SH-SY5Y (cell line): ENCODE results near the gene ZNF573.
A peak's percentile ranks its signal among the peaks of the same experiment; 100 is the strongest.

ENCODE experiments used
- GATA2 ChIP-seq: IDR thresholded peaks from 2 replicates; pipeline ENCODE4 v1.6.1; 2011; ENCODE audit warnings: mild to moderate bottlenecking, low read depth, low read length
- GATA3 ChIP-seq: IDR thresholded peaks from 2 replicates; pipeline ENCODE4 v1.6.1; 2011; ENCODE audit warnings: low read depth, mild to moderate bottlenecking, low read length, moderate library complexity

ZNF573 gene

DNA sequence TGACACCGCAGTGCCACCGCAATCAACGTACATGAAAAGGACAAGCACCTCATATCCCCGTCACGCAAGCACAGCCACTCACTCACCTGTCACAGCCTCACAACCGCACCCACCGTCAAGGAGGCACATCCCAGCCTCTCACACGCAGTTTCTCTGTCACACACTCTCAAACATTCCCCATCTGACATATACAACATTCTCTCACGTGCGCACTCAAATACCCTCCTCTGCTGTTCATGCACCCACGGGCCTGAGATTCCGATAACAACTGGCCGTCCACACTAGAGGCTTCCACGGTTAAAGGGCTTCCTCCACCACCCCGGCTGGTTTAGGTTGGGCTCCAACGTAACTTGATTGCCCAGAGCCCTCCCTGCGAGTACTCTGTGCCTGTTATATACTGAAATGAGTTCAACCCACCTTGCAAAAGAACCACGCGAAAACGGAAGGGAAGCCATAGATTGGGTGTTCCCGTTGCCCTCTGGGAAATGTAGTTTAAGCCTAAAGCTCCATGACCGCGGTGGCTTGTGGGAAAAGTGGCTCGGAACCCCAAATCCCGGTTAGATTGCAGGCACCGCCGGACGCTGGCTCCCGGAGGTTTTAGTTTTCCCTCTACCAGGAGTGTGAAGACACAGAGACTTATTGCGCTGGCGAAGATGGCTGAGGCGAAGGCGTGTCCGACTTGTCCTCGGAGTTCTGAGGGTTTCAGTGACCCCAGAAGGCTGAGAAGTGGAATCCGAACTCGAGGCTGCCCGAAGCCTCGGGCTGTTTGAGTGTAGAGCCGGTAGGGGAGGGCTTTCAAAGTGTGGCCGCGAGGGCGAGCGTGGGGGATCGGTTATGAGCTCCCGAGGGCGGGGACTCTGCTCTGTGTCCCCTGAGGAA lies at the start of gene ZNF573:
ZNF573 (minus strand) TSS at position 460 of the 879 bp plus-strand sequence. CDS start 5,857 bp downstream, outside the sequence.
- no peak for TF ChIP-seq GATA2
- no peak for TF ChIP-seq GATA3

DNA sequence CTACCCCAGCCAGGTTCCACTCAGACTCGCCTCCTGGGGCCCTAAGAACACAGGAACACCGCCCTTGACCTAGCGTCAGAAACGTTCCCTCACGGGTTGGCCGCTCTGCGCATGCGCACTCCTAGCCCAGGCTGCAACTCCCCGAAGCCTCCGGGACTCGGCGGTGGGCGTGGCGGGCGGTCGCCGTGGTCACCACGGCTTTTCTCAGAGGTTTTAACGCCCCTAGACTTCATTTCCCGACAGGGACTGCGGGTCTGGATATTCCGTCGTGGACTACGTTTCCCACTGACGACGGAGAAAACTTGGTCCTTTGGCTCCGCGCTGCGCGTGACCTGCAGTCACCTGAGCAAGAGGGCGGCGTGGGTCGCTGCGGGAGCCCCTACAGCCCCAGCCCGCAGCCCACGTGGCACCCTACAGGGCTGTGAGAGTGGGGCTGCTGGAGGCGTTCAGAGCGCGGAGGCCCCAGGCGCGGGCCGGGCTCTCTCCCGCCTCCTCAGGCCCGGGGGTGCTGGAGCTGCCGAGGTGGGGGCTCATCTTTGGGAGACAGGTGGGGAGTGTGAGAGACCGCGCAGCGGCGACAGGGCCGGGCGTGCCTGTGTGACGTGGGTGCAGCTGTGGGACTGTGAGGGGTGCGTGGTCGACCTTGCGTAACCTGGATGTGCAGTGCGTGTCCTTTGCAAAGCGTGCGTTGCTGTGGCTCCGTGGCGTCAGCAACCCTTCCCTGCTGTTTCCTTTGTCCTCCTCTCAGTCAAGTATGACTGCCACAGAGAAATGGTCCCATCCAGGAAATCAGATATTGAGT lies 38.0 kb upstream of the ZNF573 start:
- TF ChIP-seq GATA3 (no peak), GATA2 (no peak)

DNA sequence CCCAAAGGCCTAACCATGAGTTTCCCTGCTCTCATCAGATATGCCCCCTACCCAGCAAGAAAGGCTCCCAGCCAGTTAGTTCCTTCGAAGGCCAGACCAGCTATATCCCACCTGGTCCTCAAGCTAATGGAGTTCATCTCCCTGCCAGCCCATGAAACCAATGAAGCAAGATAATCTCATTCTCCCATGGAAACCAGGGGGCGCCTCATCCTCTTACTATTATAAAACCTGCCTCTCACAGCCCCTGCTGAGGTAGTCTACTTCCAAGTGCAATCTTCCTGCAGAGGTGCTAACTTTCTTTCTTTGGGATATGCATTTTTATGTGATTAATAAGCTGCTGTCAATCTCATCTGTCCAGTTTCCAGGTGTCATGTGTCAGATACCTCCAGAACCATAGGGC lies 34.0 kb upstream of the ZNF573 start:
- no peak for TF ChIP-seq GATA2
- TF ChIP-seq GATA3: no peak

DNA sequence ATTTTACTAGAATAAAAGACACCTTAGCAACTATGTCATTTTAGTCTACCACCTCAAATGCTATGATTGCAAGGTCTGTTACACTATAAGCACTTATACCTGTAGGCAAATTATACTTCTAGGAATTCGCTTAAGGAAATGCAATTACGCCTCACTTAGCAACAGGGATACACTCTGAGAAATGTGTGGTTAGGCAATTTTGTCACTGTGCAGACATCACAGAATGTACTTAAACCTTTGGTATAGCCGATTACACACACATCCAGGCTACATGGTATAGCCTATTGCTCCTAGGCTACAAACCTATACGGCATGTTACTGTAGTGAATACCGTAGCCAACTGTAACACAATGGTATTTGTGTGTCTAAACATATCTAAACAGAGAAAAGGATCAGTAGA lies 30.0 kb upstream of the ZNF573 start:
- TF ChIP-seq GATA2 (no peak), GATA3 (no peak)

DNA sequence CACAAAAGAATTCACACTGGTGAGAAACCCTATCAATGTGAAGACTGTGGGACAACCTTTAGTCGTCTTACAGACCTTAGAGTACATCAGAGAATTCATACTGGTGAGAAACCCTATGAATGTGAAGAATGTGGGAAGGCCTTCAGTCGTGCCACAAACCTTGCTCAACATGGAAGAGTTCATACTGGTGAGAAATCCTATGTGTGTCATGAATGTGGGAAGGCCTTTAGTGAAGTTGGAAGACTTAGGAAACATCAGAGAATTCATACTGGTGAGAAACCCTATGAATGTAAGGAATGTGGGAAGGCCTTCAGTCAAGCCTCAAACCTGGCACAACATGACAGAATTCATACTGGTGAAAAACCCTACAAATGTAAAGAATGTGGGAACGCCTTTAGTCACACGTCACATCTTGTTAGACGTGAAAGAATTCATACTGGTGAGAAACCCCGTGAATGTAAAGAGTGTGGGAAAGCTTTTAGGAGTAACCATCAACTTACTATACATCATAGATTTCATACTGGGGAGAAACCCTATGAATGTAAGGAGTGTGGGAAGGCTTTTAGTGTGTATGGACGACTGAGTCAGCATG lies 24.0 kb upstream of the ZNF573 start:
- no peak for TF ChIP-seq GATA2
- no peak for TF ChIP-seq GATA3

DNA sequence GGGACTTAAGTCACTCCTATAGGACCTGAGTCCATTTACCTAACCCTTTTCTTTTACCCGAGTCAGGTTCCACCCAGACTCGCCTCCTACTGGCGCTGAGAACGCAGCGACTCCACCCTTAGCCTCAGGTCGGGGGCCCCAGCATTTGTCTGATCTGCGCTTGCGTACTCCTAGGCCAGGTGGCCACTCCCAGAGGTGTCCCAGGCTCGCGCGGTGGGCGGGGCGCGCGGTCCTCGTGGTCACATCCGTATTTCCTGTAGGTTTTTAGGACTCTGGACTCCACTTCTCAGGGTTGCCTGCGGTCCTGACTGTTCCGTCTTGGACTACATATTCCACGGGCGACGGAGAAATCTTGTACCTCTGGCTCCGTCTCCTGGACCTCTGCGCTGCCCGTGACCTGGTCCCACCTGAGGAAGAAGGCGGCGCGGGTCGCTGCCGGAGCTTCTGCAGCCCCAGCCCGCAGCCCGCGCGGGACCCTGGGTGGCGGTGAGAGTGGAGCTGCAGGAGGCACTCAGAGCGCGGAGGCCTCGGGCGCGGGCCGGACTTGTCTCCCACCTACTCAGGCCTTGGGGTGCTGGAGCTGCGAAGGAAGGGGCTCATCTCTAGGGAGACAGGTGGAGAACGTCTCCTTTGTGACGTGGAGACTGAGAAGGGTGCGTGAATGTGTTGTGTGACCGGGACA lies 11.0 kb upstream of the ZNF573 start:
- TF ChIP-seq GATA2 (no peak), GATA3 (no peak)

DNA sequence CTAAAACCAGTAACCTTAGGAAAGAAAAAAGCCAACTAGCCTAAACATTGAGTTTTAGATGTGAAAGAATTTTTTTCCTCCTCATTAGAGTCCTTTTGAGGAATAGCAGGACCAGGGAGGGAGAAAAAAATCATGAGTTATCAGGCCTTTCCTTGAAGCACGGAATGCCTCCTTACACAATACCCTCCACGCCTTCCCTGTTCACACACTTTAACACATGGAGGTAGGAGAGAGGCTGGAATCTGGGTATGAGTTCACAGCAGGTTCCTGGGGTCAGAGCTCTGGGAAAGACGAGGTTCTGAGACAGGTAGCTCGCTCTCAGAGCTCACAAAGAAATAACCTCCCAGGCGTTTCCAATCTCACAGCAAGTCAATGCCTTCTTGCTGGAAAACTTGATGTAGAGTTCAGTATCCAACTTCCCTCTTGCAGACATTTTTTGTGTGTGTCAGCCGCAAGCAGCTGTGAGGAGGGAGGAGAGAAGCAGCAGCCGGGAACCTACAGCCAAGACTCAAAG lies 716 bp downstream of the ZNF573 start:
- no peak for TF ChIP-seq GATA2
- no peak for TF ChIP-seq GATA3

DNA sequence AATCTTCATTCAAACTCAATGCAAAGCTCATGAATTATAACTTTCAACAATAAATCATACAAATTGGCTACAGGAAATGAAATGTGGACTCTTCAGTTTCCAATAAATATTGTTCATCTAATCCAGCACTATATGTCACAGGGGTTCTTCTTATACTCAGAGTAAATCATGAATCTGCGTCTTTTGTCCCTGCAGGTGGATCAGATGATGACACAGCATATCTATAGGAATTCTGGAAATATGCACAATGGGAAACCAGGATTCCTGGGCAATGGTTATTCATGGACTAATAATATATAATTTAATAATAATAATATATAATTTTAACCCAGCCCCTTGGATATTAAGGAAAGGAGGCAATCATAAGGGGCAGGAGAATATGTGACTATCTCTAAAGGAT lies 8.4 kb downstream of the ZNF573 start:
- TF ChIP-seq GATA2 (no peak), GATA3 (no peak)

DNA sequence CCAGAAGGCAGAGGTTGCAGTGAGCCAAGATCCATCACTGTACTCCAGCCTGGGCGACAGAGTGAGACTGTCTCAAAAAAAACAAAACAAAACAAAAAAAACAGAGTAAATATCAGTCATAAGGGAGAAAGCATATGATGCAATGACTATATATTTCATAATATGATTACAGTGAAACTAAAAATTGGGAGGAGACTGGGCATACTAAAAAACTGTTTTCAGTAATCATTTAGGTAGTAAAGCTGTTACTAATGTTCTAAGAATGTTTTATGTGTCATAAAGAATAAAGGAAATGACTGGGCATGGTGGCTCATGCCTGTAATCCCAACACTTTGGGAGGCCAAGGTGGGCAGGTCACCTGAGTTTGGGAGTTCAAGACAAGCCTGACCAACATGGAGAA lies 15.9 kb downstream of the ZNF573 start:
- no peak for TF ChIP-seq GATA3
- no peak for TF ChIP-seq GATA2

DNA sequence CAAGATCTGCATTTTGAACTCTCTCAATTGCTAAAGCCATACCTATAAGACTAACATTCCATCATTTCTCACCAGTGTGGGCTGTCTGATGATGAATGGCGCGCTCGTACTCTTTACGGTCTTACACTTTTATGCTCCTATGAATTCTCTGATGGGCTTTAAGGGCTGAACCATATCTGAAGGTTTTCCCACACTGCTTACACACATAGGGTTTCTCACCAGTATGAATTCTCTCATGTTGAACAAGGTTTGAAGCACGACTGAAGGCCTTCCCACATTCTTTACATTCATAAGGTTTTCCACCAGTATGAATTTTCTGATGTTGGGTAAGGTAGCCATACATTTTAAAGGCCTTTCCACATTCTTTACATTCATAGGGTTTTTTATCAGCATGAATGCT lies 41.0 kb downstream of the ZNF573 start:
- TF ChIP-seq GATA3: no peak
- no peak for TF ChIP-seq GATA2

DNA sequence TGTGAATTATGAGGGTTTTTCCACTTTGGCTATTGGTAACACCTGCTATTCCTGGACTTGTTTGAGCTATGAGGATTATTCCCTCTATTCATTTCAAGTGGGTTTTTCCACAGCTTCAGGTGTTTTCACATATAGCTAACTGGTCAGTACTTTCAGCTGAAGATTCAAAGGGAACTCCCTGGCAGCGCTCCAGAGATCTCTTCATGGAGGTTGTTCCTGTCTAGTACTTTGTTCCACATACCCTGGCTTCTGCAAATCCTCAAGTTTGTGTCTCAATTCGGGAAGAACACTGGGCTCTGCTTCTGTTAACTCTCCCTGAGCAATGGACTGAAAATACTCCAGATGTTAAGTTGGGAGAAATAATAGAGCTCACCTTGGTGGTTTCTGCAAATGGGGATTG lies 54.2 kb downstream of the ZNF573 start:
- TF ChIP-seq GATA2: no peak
- no peak for TF ChIP-seq GATA3

DNA sequence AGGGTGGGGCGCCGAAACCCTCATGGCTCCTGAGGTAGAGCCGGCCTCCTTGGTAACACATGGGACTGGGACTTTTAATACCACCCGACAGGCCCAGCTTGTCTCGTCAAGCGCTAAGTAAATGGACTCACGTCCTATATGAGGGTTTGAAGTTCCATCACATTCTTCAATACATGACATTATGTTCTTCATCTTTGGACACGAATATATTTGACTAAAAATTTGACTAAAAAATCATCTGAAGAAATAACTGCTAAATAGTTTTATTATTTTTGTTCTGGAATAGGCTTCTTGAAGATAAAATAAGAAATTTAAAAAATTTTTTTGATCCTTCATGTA lies 59.5 kb downstream of the ZNF573 start:
- TF ChIP-seq GATA2: no peak
- no peak for TF ChIP-seq GATA3

DNA sequence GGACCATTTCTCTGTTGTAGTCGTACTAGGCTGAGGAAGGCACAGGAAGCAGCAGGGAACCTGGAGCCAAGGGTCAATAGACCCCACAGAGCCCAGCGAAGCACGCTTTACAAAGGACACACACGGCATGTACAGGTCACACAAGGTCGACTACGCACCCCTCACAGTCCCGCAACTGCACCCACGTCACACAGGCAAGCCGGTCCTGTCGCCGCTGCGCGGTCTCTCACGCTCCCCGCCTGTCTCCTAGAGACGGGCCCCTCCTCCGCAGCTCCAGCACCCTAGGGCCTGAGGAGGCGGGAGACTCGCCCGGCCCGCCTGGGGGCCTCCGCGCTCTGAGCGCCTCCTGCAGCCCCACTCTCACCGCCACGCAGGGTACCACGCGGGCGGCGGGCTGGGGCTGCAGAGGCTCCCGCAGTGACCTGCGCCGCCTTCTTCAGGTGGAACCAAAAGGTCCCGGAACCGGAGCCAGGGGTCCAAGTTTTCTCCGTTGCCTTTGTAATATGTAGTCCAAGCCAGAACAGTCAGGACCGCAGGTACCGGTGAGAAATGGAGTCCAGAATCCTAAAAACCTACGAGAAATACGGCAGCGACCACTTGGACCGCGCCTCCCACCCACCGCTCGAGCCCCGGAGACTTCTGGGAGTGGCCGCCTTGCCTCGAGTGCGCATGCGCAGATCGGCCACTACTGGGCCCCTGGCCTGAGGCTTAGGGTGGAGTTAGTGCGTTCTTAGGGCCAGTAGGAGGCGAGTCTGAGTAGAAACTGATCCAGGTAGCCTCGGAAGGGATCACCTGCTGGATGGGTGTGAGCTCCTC lies 60.1 kb downstream of the ZNF573 start, which contains the start of gene ZNF607:
ZNF607 (minus strand) TSS at position 651 of the 816 bp plus-strand sequence. CDS start 8,143 bp downstream, outside the sequence.
- TF ChIP-seq GATA3: no peak
- peak; percentile 12; the same call in 1 of the 2 replicates for TF ChIP-seq GATA2
